Endothelial cell (in vitro differentiated cells): ENCODE data around the gene CPSF7. TPM values are rescaled to one million over a fixed set of nuclear protein-coding genes. Genes with fewer than 3 reads are reported as not detected.
"Not testable (repeated sequence)": the region's sequence is repeated elsewhere in the genome, so short reads cannot be mapped to it uniquely, and the experiment has no call there.

ENCODE experiments used
- DNase-seq: peaks from one replicate; pipeline ENCODE4 v3.0.0; 2021; ENCODE audit warnings: low spot score
- H3K27ac Mint-ChIP-seq: one replicate; pipeline ENCODE4 v1.8.0; 2021; ENCODE audit warnings: mixed read lengths, inconsistent platforms; ENCODE audit not compliant: unreplicated experiment
- H3K27me3 Mint-ChIP-seq: one replicate; pipeline ENCODE4 v1.8.0; 2021; ENCODE audit warnings: mild to moderate bottlenecking, moderate library complexity, mixed read lengths, inconsistent platforms; ENCODE audit not compliant: unreplicated experiment
- H3K36me3 Mint-ChIP-seq: one replicate; pipeline ENCODE4 v1.8.0; 2021; ENCODE audit warnings: mild to moderate bottlenecking, low read depth, mixed read lengths, inconsistent platforms; ENCODE audit not compliant: unreplicated experiment
- H3K4me1 Mint-ChIP-seq: one replicate; pipeline ENCODE4 v1.8.0; 2021; ENCODE audit warnings: mild to moderate bottlenecking, mixed read lengths, inconsistent platforms; ENCODE audit not compliant: unreplicated experiment
- H3K4me3 Mint-ChIP-seq: one replicate; pipeline ENCODE4 v1.8.0; 2021; ENCODE audit warnings: mild to moderate bottlenecking, mixed read lengths, inconsistent platforms; ENCODE audit not compliant: unreplicated experiment
- H3K9me3 Mint-ChIP-seq: one replicate; pipeline ENCODE4 v1.8.0; 2021; ENCODE audit warnings: mixed read lengths, inconsistent platforms; ENCODE audit not compliant: unreplicated experiment
- total RNA-seq: library from RNA; stranded (reverse); fragmentation: NEBNext Ultra II Directional; extraction: Animal tissue kit (Norgen Biotek cat#: 25700); gene quantifications from one replicate; pipeline ENCODE4 v1.2.1, GENCODE V29; 2021; ENCODE audit not compliant: unreplicated experiment
- TF ChIP-seq, protein P1 (sequence below): fragments of 200-600 bp; sonication (generic); IDR thresholded peaks from one replicate; pipeline ENCODE4 v1.5.0; 2021; ENCODE audit warnings: antibody characterized with exemption; ENCODE audit not compliant: unreplicated experiment

CPSF7 gene
- total RNA-seq, 1 donor from 2014 or later = 79.5 TPM

DNA sequence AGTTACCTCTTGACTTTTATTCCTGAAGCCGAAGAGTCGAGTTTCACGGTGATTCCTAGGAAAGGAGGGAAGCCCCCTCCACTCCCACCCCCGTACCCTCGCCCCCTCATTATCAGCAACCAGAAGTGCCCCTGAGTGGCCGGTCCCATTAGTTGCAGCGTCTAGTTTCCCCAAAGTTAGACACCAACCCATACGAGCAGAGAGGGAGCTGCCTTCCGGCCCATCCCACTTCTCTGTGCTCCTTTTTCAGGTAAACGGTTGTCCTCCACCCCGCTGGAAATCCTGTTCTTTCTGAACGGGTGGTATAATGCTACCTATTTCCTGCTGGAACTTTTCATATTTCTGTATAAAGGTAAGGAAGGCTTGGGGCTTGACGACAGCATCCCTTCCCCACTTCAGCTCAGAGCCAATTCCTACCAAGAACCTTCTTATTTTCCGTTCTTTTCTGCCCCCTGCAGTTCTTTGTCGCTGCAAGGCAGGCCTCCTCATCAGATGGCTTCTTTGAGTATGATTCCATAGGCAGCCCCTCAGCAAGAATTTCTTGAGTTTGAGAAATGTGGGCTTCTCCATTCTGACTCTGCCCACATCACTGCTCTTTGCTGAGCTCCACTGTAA, 36.7 kb downstream of the CPSF7 start:
- peak; percentile 11 for DNase-seq
- H3K4me3 Mint-ChIP-seq = peak overlapping the region; percentile 96
- TF ChIP-seq, protein P1, sequence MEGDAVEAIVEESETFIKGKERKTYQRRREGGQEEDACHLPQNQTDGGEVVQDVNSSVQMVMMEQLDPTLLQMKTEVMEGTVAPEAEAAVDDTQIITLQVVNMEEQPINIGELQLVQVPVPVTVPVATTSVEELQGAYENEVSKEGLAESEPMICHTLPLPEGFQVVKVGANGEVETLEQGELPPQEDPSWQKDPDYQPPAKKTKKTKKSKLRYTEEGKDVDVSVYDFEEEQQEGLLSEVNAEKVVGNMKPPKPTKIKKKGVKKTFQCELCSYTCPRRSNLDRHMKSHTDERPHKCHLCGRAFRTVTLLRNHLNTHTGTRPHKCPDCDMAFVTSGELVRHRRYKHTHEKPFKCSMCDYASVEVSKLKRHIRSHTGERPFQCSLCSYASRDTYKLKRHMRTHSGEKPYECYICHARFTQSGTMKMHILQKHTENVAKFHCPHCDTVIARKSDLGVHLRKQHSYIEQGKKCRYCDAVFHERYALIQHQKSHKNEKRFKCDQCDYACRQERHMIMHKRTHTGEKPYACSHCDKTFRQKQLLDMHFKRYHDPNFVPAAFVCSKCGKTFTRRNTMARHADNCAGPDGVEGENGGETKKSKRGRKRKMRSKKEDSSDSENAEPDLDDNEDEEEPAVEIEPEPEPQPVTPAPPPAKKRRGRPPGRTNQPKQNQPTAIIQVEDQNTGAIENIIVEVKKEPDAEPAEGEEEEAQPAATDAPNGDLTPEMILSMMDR = no peak
- H3K9me3 Mint-ChIP-seq = no peaks in the 10 kb centered on the region
- peak overlapping the region; percentile 75 for H3K27ac Mint-ChIP-seq
- H3K27me3 Mint-ChIP-seq = peaks cover 8% of the 10 kb centered on the region
- H3K4me1 Mint-ChIP-seq = peaks cover 15% of the 10 kb centered on the region
- peaks cover 4% of the 10 kb centered on the region for H3K36me3 Mint-ChIP-seq

- TF ChIP-seq, protein P1 = no peak
- no peak overlapping the region for H3K27ac Mint-ChIP-seq
- H3K36me3 Mint-ChIP-seq = peaks cover 3% of the 10 kb centered on the region
- H3K4me1 Mint-ChIP-seq = peaks cover 15% of the 10 kb centered on the region
- H3K9me3 Mint-ChIP-seq = no peaks in the 10 kb centered on the region
- H3K27me3 Mint-ChIP-seq = peaks cover 8% of the 10 kb centered on the region
- H3K4me3 Mint-ChIP-seq = no peak overlapping the region
- no peak for DNase-seq
Measured at GRCh38 chr11:61390161-61390560, 39.6 kb downstream of the CPSF7 start.

DNA sequence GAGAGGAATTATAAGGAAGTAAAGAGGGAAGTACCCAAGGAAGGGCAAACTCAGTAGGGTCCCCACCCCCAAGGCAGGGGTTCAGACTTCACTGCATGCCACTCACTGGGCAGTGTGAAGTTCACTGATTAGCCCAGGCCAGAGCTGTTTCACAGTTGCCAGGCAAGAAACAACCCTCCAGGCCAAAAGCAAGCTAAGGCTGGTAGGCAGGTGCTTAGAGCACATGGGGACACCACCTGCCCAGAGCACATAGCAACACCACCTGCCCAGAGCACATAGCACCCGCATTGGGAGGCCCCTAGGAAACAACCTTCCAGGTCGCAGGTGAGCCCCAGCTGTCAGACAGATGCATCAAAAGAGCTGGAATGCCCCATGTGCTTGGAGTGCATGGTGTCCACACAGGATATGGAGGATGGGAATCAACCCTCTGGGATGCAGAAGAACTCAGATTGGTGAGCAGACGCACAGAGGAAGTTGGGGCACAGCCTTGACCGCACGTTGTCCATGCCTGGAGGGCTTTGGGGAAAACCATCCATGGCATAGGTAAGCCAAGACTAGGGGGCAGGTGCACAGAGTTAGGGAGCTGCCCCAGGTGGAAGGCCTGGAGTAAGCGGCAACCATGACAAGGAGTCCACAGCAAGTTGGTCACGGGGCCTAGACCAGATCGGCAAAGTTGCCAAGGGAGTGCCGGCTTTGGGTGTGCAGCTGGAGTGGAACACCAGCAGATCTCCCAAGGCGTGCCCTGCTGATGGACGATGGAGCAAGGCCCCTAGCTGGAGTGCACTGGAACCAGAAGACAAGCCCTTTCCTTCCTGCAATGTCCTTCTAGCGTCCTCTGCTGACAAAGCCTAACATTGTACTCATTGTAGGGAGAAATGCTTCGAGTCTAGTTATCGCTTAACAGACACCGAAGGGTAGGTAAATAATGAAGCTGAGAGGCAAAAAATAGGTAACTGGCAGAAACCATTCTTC, 45.2 kb downstream of the CPSF7 start:
- Mint-ChIP-seq H3K9me3 (no peaks in the 10 kb centered on the region), H3K36me3 (no peaks in the 10 kb centered on the region), H3K4me3 (no peak overlapping the region), H3K27me3 (no peaks in the 10 kb centered on the region), H3K4me1 (no peaks in the 10 kb centered on the region), H3K27ac (no peak overlapping the region)
- TF ChIP-seq, protein P1 = no peak
- DNase-seq = peak; percentile 26

- not testable (repeated sequence) for H3K36me3 Mint-ChIP-seq, DNase-seq, H3K4me1 Mint-ChIP-seq, H3K4me3 Mint-ChIP-seq, H3K27me3 Mint-ChIP-seq, H3K27ac Mint-ChIP-seq, H3K9me3 Mint-ChIP-seq
Measured at GRCh38 chr11:61383859-61384258, 45.9 kb downstream of the CPSF7 start.

GRCh38 chr11:61380884-61381283, 48.9 kb downstream of the CPSF7 start:
- TF ChIP-seq, protein P1 = no peak
- no peak overlapping the region for H3K4me3 Mint-ChIP-seq
- H3K36me3 Mint-ChIP-seq = peaks cover 8% of the 10 kb centered on the region
- no peaks in the 10 kb centered on the region for H3K9me3 Mint-ChIP-seq
- no peaks in the 10 kb centered on the region for H3K27me3 Mint-ChIP-seq
- H3K27ac Mint-ChIP-seq = no peak overlapping the region
- H3K4me1 Mint-ChIP-seq = no peaks in the 10 kb centered on the region
- no peak for DNase-seq
